ENCODE data around the gene NOM1. TPM values are rescaled to one million over a fixed set of nuclear protein-coding genes. Genes with fewer than 3 reads are reported as not detected.
"Not testable (repeated sequence)": the region's sequence is repeated elsewhere in the genome, so short reads cannot be mapped to it uniquely, and the experiment has no call there.

NOM1 gene
- total RNA-seq, 1 experiment from 2014 or later = 35.4 TPM

- CTCF ChIA-PET = interaction anchor here (0.8 to 1.5 kb wide), 2 partner anchors 19 to 321 kb away, joined by 3 read pairs; no protein-coding TSS in a partner anchor
- Histone ChIP-seq H4K20me1 (ENCODE audit: insufficient read depth) (peaks cover 35% of the 10 kb centered on the region), H3K4me3 (replicated peaks in 1 of 2; ENCODE audit: low read depth in 1 of 2, low read length in 2 of 2) (peak overlapping the region; percentile 90 to 95), H3K4me1 (ENCODE audit: control insufficient read depth in 1 of 2, insufficient read depth in 2 of 2, low read length in 2 of 2) (peaks cover 6 to 34% of the 10 kb centered on the region in 2 experiments), H3K79me2 (ENCODE audit: insufficient read depth, low read length) (peaks cover 59% of the 10 kb centered on the region), H3K9ac (ENCODE audit: low read length) (peak overlapping the region; percentile 97), H3K27ac (ENCODE audit: low read depth, low read length) (peak overlapping the region; percentile 78), H3K36me3 (ENCODE audit: control insufficient read depth in 1 of 2, insufficient read depth in 2 of 2, low read length in 2 of 2) (peaks cover 30 to 33% of the 10 kb centered on the region in 2 experiments), H3K27me3 (ENCODE audit: insufficient read depth, low read length) (no peaks in the 10 kb centered on the region), H3K4me2 (ENCODE audit: low read length) (peak overlapping the region; percentile 92), H3K9me3 (ENCODE audit: control insufficient read depth in 1 of 2, insufficient read depth in 1 of 2, low read depth in 1 of 2, low read length in 2 of 2) (no peaks in the 10 kb centered on the region), H3K9me2 (ENCODE audit: insufficient read depth) (no peaks in the 10 kb centered on the region), H2AFZ (ENCODE audit: low read depth, low read length, poor library complexity, severe bottlenecking) (no peak overlapping the region)
- peak; percentile 11; the same call in 1 of the 2 replicates for TF ChIP-seq POLR2AphosphoS5 (IDR thresholded peaks at IDR 0.05; ENCODE audit: low read depth, low read length)
- TF ChIP-seq POLR2A (IDR thresholded peaks at IDR 0.05; ENCODE audit: borderline replicate concordance, extremely low read depth, insufficient read depth, insufficient read length) = no peak
- RAD21 ChIA-PET (ENCODE audit: low non-redundant PET in 1 of 2, low total read pairs in 2 of 2, uncharacterized antibody in 2 of 2, unreplicated experiment in 2 of 2) = no interaction called here
- DNase-seq (ENCODE audit: low read depth, low spot score) (no peak), ATAC-seq (peak; percentile 7; the same call in 1 of the 2 replicates)
- POLR2A ChIA-PET = no interaction called here
- BruUV-seq (replicated peaks) = no TSS peak
- intact Hi-C loops (cut with micrococcal nuclease) = no loop called here
Measured at GRCh38 chr7:156950381-156950858, 908 bp downstream of the NOM1 start.

DNA sequence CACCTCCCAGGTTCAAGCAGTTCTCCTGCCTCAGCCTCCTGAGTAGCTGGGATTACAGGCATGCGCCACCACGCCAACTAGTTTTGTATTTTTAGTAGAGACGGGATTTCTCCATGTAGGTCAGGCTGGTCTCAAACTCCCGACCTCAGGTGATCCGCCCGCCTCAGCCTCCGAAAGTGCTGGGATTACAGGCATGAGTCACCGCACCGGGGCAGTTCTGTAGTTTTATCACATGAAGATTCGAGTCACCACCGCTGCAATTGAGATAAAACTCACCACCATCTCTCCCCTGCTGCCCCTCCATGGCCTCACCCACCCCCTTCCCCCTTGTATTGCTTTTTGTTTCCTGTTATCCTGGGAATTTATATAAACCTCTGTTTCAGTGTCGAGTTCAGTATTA lies 3.7 kb downstream of the NOM1 start:
- RAD21 ChIA-PET (ENCODE audit: low non-redundant PET in 1 of 2, low total read pairs in 2 of 2, uncharacterized antibody in 2 of 2, unreplicated experiment in 2 of 2); H3K9me2 ChIP-seq (ENCODE audit: insufficient read depth); ATAC-seq; H3K4me3 ChIP-seq (replicated peaks in 1 of 2; ENCODE audit: low read depth in 1 of 2, low read length in 2 of 2); H3K9me3 ChIP-seq (ENCODE audit: control insufficient read depth in 1 of 2, insufficient read depth in 1 of 2, low read depth in 1 of 2, low read length in 2 of 2); BruUV-seq (replicated peaks); POLR2A ChIA-PET; H3K9ac ChIP-seq (ENCODE audit: low read length); CTCF ChIA-PET; H2AFZ ChIP-seq (ENCODE audit: low read depth, low read length, poor library complexity, severe bottlenecking); H3K27ac ChIP-seq (ENCODE audit: low read depth, low read length); DNase-seq (ENCODE audit: low read depth, low spot score); H3K27me3 ChIP-seq (ENCODE audit: insufficient read depth, low read length); H3K4me2 ChIP-seq (ENCODE audit: low read length); intact Hi-C loops (cut with micrococcal nuclease): not testable (repeated sequence)
- peaks cover 36% of the 10 kb centered on the region for H4K20me1 ChIP-seq (ENCODE audit: insufficient read depth)
- peaks cover 6 to 34% of the 10 kb centered on the region in 2 experiments for H3K4me1 ChIP-seq (ENCODE audit: control insufficient read depth in 1 of 2, insufficient read depth in 2 of 2, low read length in 2 of 2)
- H3K36me3 ChIP-seq (ENCODE audit: control insufficient read depth in 1 of 2, insufficient read depth in 2 of 2, low read length in 2 of 2) = peaks cover 48 to 52% of the 10 kb centered on the region in 2 experiments
- peaks cover 84% of the 10 kb centered on the region for H3K79me2 ChIP-seq (ENCODE audit: insufficient read depth, low read length)

DNA sequence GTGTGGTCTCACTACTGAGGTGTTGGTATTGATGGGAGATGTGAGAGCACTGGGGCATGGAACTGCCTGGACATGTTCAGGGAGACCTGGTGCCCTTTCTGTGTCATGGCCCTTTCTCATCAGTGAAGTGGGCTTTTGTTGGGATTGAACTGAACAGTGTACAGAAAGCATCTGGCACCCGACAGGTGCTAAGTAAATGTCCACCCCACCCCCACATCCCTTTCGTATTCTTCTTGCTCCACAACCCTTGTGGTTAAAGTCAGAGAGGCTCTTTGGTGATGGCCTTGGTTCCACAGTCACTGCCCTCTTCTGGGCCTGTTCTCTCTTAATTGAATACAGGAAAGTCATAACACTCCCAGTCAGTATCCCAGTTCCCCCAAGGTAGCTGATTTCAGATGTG lies 5.4 kb downstream of the NOM1 start:
- peaks cover 36% of the 10 kb centered on the region for H4K20me1 ChIP-seq (ENCODE audit: insufficient read depth)
- no peaks in the 10 kb centered on the region for H3K9me3 ChIP-seq (ENCODE audit: control insufficient read depth in 1 of 2, insufficient read depth in 1 of 2, low read depth in 1 of 2, low read length in 2 of 2)
- no TSS peak for BruUV-seq (replicated peaks)
- ChIA-PET CTCF (no interaction called here), POLR2A (no interaction called here), RAD21 (ENCODE audit: low non-redundant PET in 1 of 2, low total read pairs in 2 of 2, uncharacterized antibody in 2 of 2, unreplicated experiment in 2 of 2) (no interaction called here)
- DNase-seq (ENCODE audit: low read depth, low spot score) (no peak), ATAC-seq (no peak)
- peaks cover 58 to 65% of the 10 kb centered on the region in 2 experiments for H3K36me3 ChIP-seq (ENCODE audit: control insufficient read depth in 1 of 2, insufficient read depth in 2 of 2, low read length in 2 of 2)
- H3K9me2 ChIP-seq (ENCODE audit: insufficient read depth) = no peaks in the 10 kb centered on the region
- H3K4me1 ChIP-seq (ENCODE audit: control insufficient read depth in 1 of 2, insufficient read depth in 2 of 2, low read length in 2 of 2) = peaks cover 6 to 31% of the 10 kb centered on the region in 2 experiments
- no peak overlapping the region for H3K4me2 ChIP-seq (ENCODE audit: low read length)
- no peak overlapping the region for H3K9ac ChIP-seq (ENCODE audit: low read length)
- intact Hi-C loops (cut with micrococcal nuclease) = no loop called here
- H3K4me3 ChIP-seq (replicated peaks in 1 of 2; ENCODE audit: low read depth in 1 of 2, low read length in 2 of 2) = no peak overlapping the region
- H3K27ac ChIP-seq (ENCODE audit: low read depth, low read length) = no peak overlapping the region
- H3K27me3 ChIP-seq (ENCODE audit: insufficient read depth, low read length) = no peaks in the 10 kb centered on the region
- peaks cover 95% of the 10 kb centered on the region for H3K79me2 ChIP-seq (ENCODE audit: insufficient read depth, low read length)
- H2AFZ ChIP-seq (ENCODE audit: low read depth, low read length, poor library complexity, severe bottlenecking) = no peak overlapping the region
- TF ChIP-seq TCF7L2 (IDR thresholded peaks at IDR 0.05; ENCODE audit: borderline replicate concordance, extremely low read depth, insufficient read depth, insufficient read length) (no peak), SRF (IDR thresholded peaks at IDR 0.05; ENCODE audit: low read depth) (no peak), FOSL1 (IDR thresholded peaks at IDR 0.05; ENCODE audit: low read depth) (no peak), RAD21 (IDR thresholded peaks at IDR 0.05; ENCODE audit: low read depth) (no peak), SIN3A (IDR thresholded peaks at IDR 0.05; ENCODE audit: low read depth) (no peak), REST (IDR thresholded peaks at IDR 0.05; ENCODE audit: low read depth) (no peak), EGR1 (IDR thresholded peaks at IDR 0.05; ENCODE audit: low read depth) (no peak)

All from HCT116 (cell line).